Esophagus muscularis mucosa (tissue), 3 donors: ENCODE measurements around the gene PPM1F.

Experiments used
- POLR2AphosphoS5 ChIP-seq, 2 donors: sonication (generic); formaldehyde crosslinking; IDR thresholded peaks; one replicate each; pipeline ENCODE4 v1.6.1; 2017; ENCODE audit warnings: antibody characterized with exemption in 2 of 2
- TF ChIP-seq, protein P1 (sequence below), 3 experiments: fragments of 200-600 bp in 2 of 3; fragments of 450-650 bp in 1 of 3; sonication (generic) in 2 of 3; IDR thresholded peaks; one replicate each; pipeline ENCODE4 v1.5.1; 2017 to 2019; ENCODE audit warnings: antibody characterized with exemption in 3 of 3, mild to moderate bottlenecking in 2 of 3, moderate library complexity in 1 of 3

- TF ChIP-seq, protein P1, sequence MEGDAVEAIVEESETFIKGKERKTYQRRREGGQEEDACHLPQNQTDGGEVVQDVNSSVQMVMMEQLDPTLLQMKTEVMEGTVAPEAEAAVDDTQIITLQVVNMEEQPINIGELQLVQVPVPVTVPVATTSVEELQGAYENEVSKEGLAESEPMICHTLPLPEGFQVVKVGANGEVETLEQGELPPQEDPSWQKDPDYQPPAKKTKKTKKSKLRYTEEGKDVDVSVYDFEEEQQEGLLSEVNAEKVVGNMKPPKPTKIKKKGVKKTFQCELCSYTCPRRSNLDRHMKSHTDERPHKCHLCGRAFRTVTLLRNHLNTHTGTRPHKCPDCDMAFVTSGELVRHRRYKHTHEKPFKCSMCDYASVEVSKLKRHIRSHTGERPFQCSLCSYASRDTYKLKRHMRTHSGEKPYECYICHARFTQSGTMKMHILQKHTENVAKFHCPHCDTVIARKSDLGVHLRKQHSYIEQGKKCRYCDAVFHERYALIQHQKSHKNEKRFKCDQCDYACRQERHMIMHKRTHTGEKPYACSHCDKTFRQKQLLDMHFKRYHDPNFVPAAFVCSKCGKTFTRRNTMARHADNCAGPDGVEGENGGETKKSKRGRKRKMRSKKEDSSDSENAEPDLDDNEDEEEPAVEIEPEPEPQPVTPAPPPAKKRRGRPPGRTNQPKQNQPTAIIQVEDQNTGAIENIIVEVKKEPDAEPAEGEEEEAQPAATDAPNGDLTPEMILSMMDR (IDR thresholded peaks at IDR 0.05), result no peak
- TF ChIP-seq POLR2AphosphoS5 (IDR thresholded peaks at IDR 0.05), result no peak
Measured at GRCh38 chr22:21876486-21877176, 76.0 kb downstream of the PPM1F start.
